ENCODE measurements around the gene SNAP29.

Gene SNAP29

GRCh38 chr22:20903093-20903492 lies 44.3 kb downstream of the SNAP29 start:
- POLR2A ChIA-PET = no interaction called here
- H3K9me3 ChIP-seq (ENCODE audit: control insufficient read depth, insufficient read depth, low read depth, low read length) = no peaks in the 10 kb centered on the region
- no peak overlapping the region for H3K4me3 ChIP-seq (ENCODE audit: low read depth, low read length)
- no peaks in the 10 kb centered on the region for H3K36me3 ChIP-seq (ENCODE audit: control insufficient read depth in 2 of 2, insufficient read depth in 1 of 2, low read length in 2 of 2)
- no peak overlapping the region for H3K27ac ChIP-seq (ENCODE audit: extremely low read depth, low read depth, low read length)
- no peak for TF ChIP-seq ZNF670 (tag by site-specific recombination; IDR thresholded peaks at IDR 0.05; ENCODE audit: low read depth)
- TF ChIP-seq ZNF560 (tag by site-specific recombination; IDR thresholded peaks at IDR 0.05; ENCODE audit: borderline replicate concordance) = no peak
- no peak for TF ChIP-seq ZNF488 (tag by site-specific recombination; IDR thresholded peaks at IDR 0.05)
- no peak for TF ChIP-seq ZNF677 (tag by site-specific recombination; IDR thresholded peaks at IDR 0.05)
- TF ChIP-seq ZNF140 (tag by site-specific recombination; IDR thresholded peaks at IDR 0.05) = no peak
- no peak for TF ChIP-seq ZSCAN16 (tag by site-specific recombination; IDR thresholded peaks at IDR 0.05)
- no peak for TF ChIP-seq ZNF645 (tag by site-specific recombination; IDR thresholded peaks at IDR 0.05)
- no peak for TF ChIP-seq HIC1 (tag by site-specific recombination; IDR thresholded peaks at IDR 0.05)
- TF ChIP-seq ZNF274 (IDR thresholded peaks at IDR 0.05; ENCODE audit: low read length) = no peak
- no peak for TF ChIP-seq ZNF274 (tag by site-specific recombination; IDR thresholded peaks at IDR 0.05; ENCODE audit: borderline replicate concordance)
- no peak for TF ChIP-seq KLF16 (tag by site-specific recombination; IDR thresholded peaks at IDR 0.05)
- TF ChIP-seq ZNF404 (tag by site-specific recombination; IDR thresholded peaks at IDR 0.05) = no peak
- TF ChIP-seq ZNF664 (tag by site-specific recombination; IDR thresholded peaks at IDR 0.05) = no peak
- no peak for TF ChIP-seq MYNN (tag by site-specific recombination; IDR thresholded peaks at IDR 0.05; ENCODE audit: borderline replicate concordance)
- no peak for TF ChIP-seq ZNF214 (tag by site-specific recombination; IDR thresholded peaks at IDR 0.05; ENCODE audit: borderline replicate concordance)
- H3K4me1 ChIP-seq (ENCODE audit: control insufficient read depth, insufficient read depth, low read length) = no peaks in the 10 kb centered on the region
- CTCF ChIA-PET = interaction anchor here (0.6 to 1.5 kb wide), 2 partner anchors 7 to 17 kb away, joined by 3 to 8 read pairs; no protein-coding TSS in a partner anchor

- Histone ChIP-seq H3K9me3 (ENCODE audit: control insufficient read depth, insufficient read depth, low read depth, low read length) (no peaks in the 10 kb centered on the region), H3K4me3 (ENCODE audit: low read depth, low read length) (no peak overlapping the region), H3K4me1 (ENCODE audit: control insufficient read depth, insufficient read depth, low read length) (no peaks in the 10 kb centered on the region), H3K36me3 (ENCODE audit: control insufficient read depth in 2 of 2, insufficient read depth in 1 of 2, low read length in 2 of 2) (no peaks in the 10 kb centered on the region), H3K27ac (ENCODE audit: extremely low read depth, low read depth, low read length) (no peak overlapping the region)
- CTCF ChIA-PET = interaction anchor here (0.8 to 3.7 kb wide), 5 partner anchors 13 to 120 kb away, joined by 3 to 17 read pairs (median 6); partner anchors contain the start of gene CRKL
- POLR2A ChIA-PET = no interaction called here
- TF ChIP-seq PRDM2 (tag by site-specific recombination; IDR thresholded peaks at IDR 0.05; ENCODE audit: borderline replicate concordance) (no peak), ZBTB8A (tag by site-specific recombination; IDR thresholded peaks at IDR 0.05) (no peak), ZNF704 (tag by site-specific recombination; IDR thresholded peaks at IDR 0.05) (no peak), ZNF37A (tag by site-specific recombination; IDR thresholded peaks at IDR 0.05) (no peak), ZNF433 (tag by site-specific recombination; IDR thresholded peaks at IDR 0.05; ENCODE audit: low read depth) (no peak), ZNF621 (tag by site-specific recombination; IDR thresholded peaks at IDR 0.05) (no peak)
These were observed 45.5 kb downstream of the SNAP29 start for GRCh38 chr22:20904008-20904979.
